GM18508 (cell line): Measurements from ENCODE around the gene IGIP.

Source experiments
- ATAC-seq: cut with Tn5 transposase; IDR thresholded peaks from one replicate; pipeline ENCODE4 v1.9.1; 2021; ENCODE audit warnings: moderate number of reproducible peaks; ENCODE audit not compliant: insufficient read depth, unreplicated experiment

The IGIP gene

GRCh38 chr5:140125637-140126036 is at the start of gene IGIP:
Gene IGIP, plus strand, starts transcription at chr5:140125937. Its CDS starts 2,540 bp downstream, at chr5:140128477.
- no peak for ATAC-seq

- ATAC-seq: no peak
Observed at GRCh38 chr5:140076142-140076541, 49.6 kb upstream of the IGIP start.

- ATAC-seq: no peak
Observed at GRCh38 chr5:140076788-140077187, 48.9 kb upstream of the IGIP start.

GRCh38 chr5:140083120-140083519 is 42.6 kb upstream of the IGIP start:
- no peak for ATAC-seq

GRCh38 chr5:140083650-140084049 is 42.1 kb upstream of the IGIP start:
- no peak for ATAC-seq

- ATAC-seq: no peak
Observed at GRCh38 chr5:140084541-140084940, 41.2 kb upstream of the IGIP start.

GRCh38 chr5:140090251-140090650 is 35.5 kb upstream of the IGIP start:
- no peak for ATAC-seq

- ATAC-seq: no peak
Observed at GRCh38 chr5:140093179-140093578, 32.6 kb upstream of the IGIP start.

GRCh38 chr5:140093866-140094265 is 31.9 kb upstream of the IGIP start:
- no peak for ATAC-seq

- no peak for ATAC-seq
Observed at GRCh38 chr5:140094889-140095288, 30.8 kb upstream of the IGIP start.

GRCh38 chr5:140101179-140101578 is 24.6 kb upstream of the IGIP start:
- ATAC-seq: no peak

GRCh38 chr5:140103154-140103553 is 22.6 kb upstream of the IGIP start:
- ATAC-seq: no peak

GRCh38 chr5:140104100-140104499 is 21.6 kb upstream of the IGIP start:
- ATAC-seq: no peak

GRCh38 chr5:140106101-140106500 is 19.6 kb upstream of the IGIP start:
- no peak for ATAC-seq

- no peak for ATAC-seq
Observed at GRCh38 chr5:140106805-140107311, 18.9 kb upstream of the IGIP start.

- ATAC-seq: peak; percentile 52
Observed at GRCh38 chr5:140107312-140108092, 18.2 kb upstream of the IGIP start.

- ATAC-seq: no peak
Observed at GRCh38 chr5:140108093-140109017, 17.4 kb upstream of the IGIP start.

GRCh38 chr5:140109018-140109758 is 16.5 kb upstream of the IGIP start:
- no peak for ATAC-seq

GRCh38 chr5:140109759-140110645 is 15.7 kb upstream of the IGIP start:
- no peak for ATAC-seq

- ATAC-seq: no peak
Observed at GRCh38 chr5:140110646-140110957, 15.1 kb upstream of the IGIP start.
